ENCODE results near the gene CMC2. TPM values are rescaled to one million over a fixed set of nuclear protein-coding genes. Genes with fewer than 3 reads are reported as not detected.

Gene CMC2
- total and polyA plus RNA-seq, 9 of the 15 experiments (the other 6 are each of a cell fraction or from before 2014, with no cell fraction given): 122 to 501 (median 172) TPM

- TF ChIP-seq NFIC (IDR thresholded peaks at IDR 0.05) (no peak), CBX8 (IDR thresholded peaks at IDR 0.05; ENCODE audit: borderline replicate concordance, extremely low read depth, low read depth, low read length, poor library complexity, severe bottlenecking) (no peak), SMARCB1 (IDR thresholded peaks at IDR 0.05; ENCODE audit: insufficient read length, low read depth) (no peak), BCOR (IDR thresholded peaks at IDR 0.05) (peak; percentile 52; the same call in 1 of the 2 replicates), ARHGAP35 (IDR thresholded peaks at IDR 0.05; ENCODE audit: partially characterized antibody) (no peak)
These were observed 43.8 kb downstream of the CMC2 start (continued) for GRCh38 chr16:80962879-80963278.

DNA sequence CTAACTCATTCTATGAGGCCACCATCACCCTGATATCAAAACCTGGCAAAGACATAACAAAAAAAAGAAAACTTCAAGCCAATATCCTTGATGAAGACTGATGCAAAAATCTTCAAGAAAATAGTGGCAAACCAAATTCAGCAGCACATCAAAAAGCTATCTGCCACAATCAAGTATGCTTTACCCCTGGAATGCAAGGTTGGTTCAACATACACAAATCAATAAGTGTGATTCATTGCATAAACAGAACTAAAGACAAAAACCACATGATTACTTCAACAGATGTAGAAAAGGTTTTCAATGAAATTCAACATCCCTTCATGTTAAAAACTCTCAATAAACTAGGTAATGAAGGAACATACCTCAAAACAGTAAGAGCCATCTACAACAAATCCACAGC is 48.4 kb downstream of the CMC2 start:
- no peak overlapping the region for H2AFZ ChIP-seq (ENCODE audit: low read depth, low read length)
- no peaks in the 10 kb centered on the region for H3K79me2 ChIP-seq (ENCODE audit: control insufficient read depth, insufficient read depth, low read length)
- no peak for DNase-seq (ENCODE audit: extremely low read depth in 1 of 4, low spot score in 3 of 4)
- peaks cover 3% of the 10 kb centered on the region; the same call in 1 of the 2 replicates for H3K9me3 ChIP-seq (replicated peaks; ENCODE audit: control insufficient read depth, insufficient read depth, low read depth, low read length)
- ChIA-PET CTCF (ENCODE audit: low intra/inter-chr PET ratio) (no interaction called here), POLR2A (interaction anchor here (0.5 kb wide), 1 partner anchor 195 kb away, joined by 3 read pairs; no protein-coding TSS in a partner anchor)
- FAIRE-seq: no peak
- no peak overlapping the region for H3K4me2 ChIP-seq (ENCODE audit: insufficient read depth, low read length)
- in situ Hi-C loops (cut with MboI): no loop called here
- no peaks in the 10 kb centered on the region for H3K4me1 ChIP-seq (replicated peaks in 1 of 2; ENCODE audit: control insufficient read depth in 2 of 2, insufficient read depth in 2 of 2, low read length in 2 of 2)
- BruUV-seq (replicated peaks): no TSS peak
- no peak overlapping the region for H3K27ac ChIP-seq (ENCODE audit: extremely low read depth, low read depth, low read length)
- intact Hi-C loops (cut with micrococcal nuclease): no loop called here
- TF ChIP-seq ZNF280A (IDR thresholded peaks at IDR 0.05; ENCODE audit: low read depth, partially characterized antibody) (peak; percentile 13), CBX3 (IDR thresholded peaks at IDR 0.05; ENCODE audit: borderline replicate concordance in 1 of 2, low read length in 2 of 2) (0 out of 3 replicates have a peak, but pooled peaks of 1 of the 2 experiments have one; percentile 41), ZNF324 (CRISPR knock-in tag; IDR thresholded peaks at IDR 0.05) (peak; percentile 96), ZNF449 (CRISPR knock-in tag; IDR thresholded peaks at IDR 0.05) (no peak), ZNF347 (CRISPR knock-in tag; IDR thresholded peaks at IDR 0.05; ENCODE audit: low read depth) (no peak), ATF7 (IDR thresholded peaks at IDR 0.05) (no peak)
- ATAC-seq: no peak
- no peak overlapping the region for H3K4me3 ChIP-seq
- H3K9me1 ChIP-seq (ENCODE audit: control insufficient read depth, insufficient read depth, low read length): no peaks in the 10 kb centered on the region
- H3K36me3 ChIP-seq (ENCODE audit: control insufficient read depth, insufficient read depth, low read length): no peaks in the 10 kb centered on the region
- no peaks in the 10 kb centered on the region for H4K20me1 ChIP-seq (replicated peaks; ENCODE audit: control insufficient read depth, insufficient read depth, low read length)
- no peak overlapping the region for H3K9ac ChIP-seq (ENCODE audit: insufficient read depth in 1 of 2, low read depth in 2 of 2, low read length in 2 of 2)
- peaks cover 0 to 9% of the 10 kb centered on the region in 2 experiments; a peak in 2 of 5 replicates for H3K27me3 ChIP-seq (ENCODE audit: control insufficient read depth in 2 of 2, insufficient read depth in 2 of 2, low read length in 2 of 2)
